Keratinocyte (primary cell): Measurements from ENCODE around the gene RERE. TPM values are rescaled to one million over a fixed set of nuclear protein-coding genes. Genes with fewer than 3 reads are reported as not detected.

Experiments used
- DNase-seq: peaks from one replicate; pipeline ENCODE4 v3.0.0-alpha.2; 2011; ENCODE audit warnings: low read depth, missing footprints, low spot score
- FAIRE-seq: peaks from 2 replicates; lab custom pipeline; 2011; peaks lifted over from hg19 to GRCh38; lab: Jason Lieb, UNC
- H2AFZ ChIP-seq: 2 replicates; pipeline ENCODE4 v1.6.0; 2012; ENCODE audit warnings: low read length, control low read depth, inconsistent platforms; ENCODE audit not compliant: control insufficient read depth
- H3K27ac ChIP-seq: 2 replicates; pipeline ENCODE4 v1.5.1; 2011; ENCODE audit warnings: low read length; ENCODE audit not compliant: control insufficient read depth, insufficient read depth
- H3K27me3 ChIP-seq: 3 replicates; pipeline ENCODE4 v1.6.0; 2011; ENCODE audit warnings: low read length; ENCODE audit not compliant: control insufficient read depth, insufficient read depth; ENCODE audit errors: extremely low read depth
- H3K36me3 ChIP-seq, 2 experiments: 2 replicates in 1 of 2; 3 replicates in 1 of 2; pipeline ENCODE4 v1.5.1; 2011; ENCODE audit warnings: low read length in 2 of 2, mild to moderate bottlenecking in 1 of 2; ENCODE audit not compliant: control insufficient read depth in 2 of 2, insufficient read depth in 2 of 2; ENCODE audit errors: extremely low read depth in 1 of 2
- H3K4me1 ChIP-seq: 3 replicates; pipeline ENCODE4 v1.5.1; 2011; ENCODE audit warnings: low read length; ENCODE audit not compliant: control insufficient read depth, insufficient read depth; ENCODE audit errors: extremely low read depth
- H3K4me2 ChIP-seq: 3 replicates; pipeline ENCODE4 v1.6.0; 2011; ENCODE audit warnings: low read depth, low read length; ENCODE audit not compliant: control insufficient read depth, insufficient read depth; ENCODE audit errors: extremely low read depth
- H3K4me3 ChIP-seq, 3 experiments: fragments of 200-600 bp in 1 of 3; sonication (generic) in 1 of 3; 2 replicates in 2 of 3; 3 replicates in 1 of 3; pipeline ENCODE4 v1.5.1; 2011 to 2016; ENCODE audit warnings: low read length in 3 of 3, mild to moderate bottlenecking in 3 of 3, control low read depth in 2 of 3, inconsistent platforms in 1 of 3, low read depth in 1 of 3, mixed read lengths in 1 of 3, mixed run types in 1 of 3, moderate library complexity in 1 of 3; ENCODE audit not compliant: control insufficient read depth in 2 of 3, insufficient read depth in 2 of 3; ENCODE audit errors: extremely low read depth in 1 of 3
- H3K79me2 ChIP-seq: 2 replicates; pipeline ENCODE4 v1.6.0; 2012; ENCODE audit warnings: low read length; ENCODE audit not compliant: control insufficient read depth, insufficient read depth
- H3K9ac ChIP-seq: 3 replicates; pipeline ENCODE4 v1.6.0; 2011; ENCODE audit warnings: low read length; ENCODE audit not compliant: control insufficient read depth, insufficient read depth; ENCODE audit errors: extremely low read depth
- H3K9me1 ChIP-seq: 3 replicates; pipeline ENCODE4 v1.6.0; 2011; ENCODE audit warnings: low read length; ENCODE audit not compliant: control insufficient read depth, insufficient read depth; ENCODE audit errors: extremely low read depth
- H3K9me3 ChIP-seq: 2 replicates; pipeline ENCODE4 v1.5.1; 2012; ENCODE audit warnings: low read depth, low read length; ENCODE audit not compliant: control insufficient read depth
- H4K20me1 ChIP-seq: 3 replicates; pipeline ENCODE4 v1.6.0; 2011; ENCODE audit warnings: low read length; ENCODE audit not compliant: control insufficient read depth, insufficient read depth; ENCODE audit errors: extremely low read depth
- CTCF ChIP-seq, 3 experiments: IDR thresholded peaks in 1 of 3; conservative IDR thresholded peaks in 1 of 3; optimal IDR thresholded peaks in 1 of 3; 2 replicates in 2 of 3; 3 replicates in 1 of 3; pipeline versions ENCODE3 to v1.5.1; 2011; ENCODE audit warnings: low read length in 3 of 3, mild to moderate bottlenecking in 3 of 3, moderate library complexity in 2 of 3, control low read depth in 1 of 3, inconsistent platforms in 1 of 3; ENCODE audit not compliant: insufficient read depth in 2 of 3; ENCODE audit errors: extremely low read depth in 1 of 3
- EZH2 ChIP-seq: IDR thresholded peaks from one replicate; pipeline ENCODE4 v1.6.1; 2012; ENCODE audit warnings: inconsistent platforms, mild to moderate bottlenecking, low read length, moderate library complexity
- dilution Hi-C: fragments of 300-500 bp; cut with MboI; formaldehyde crosslinking; loops from one replicate; pipeline ENCODE4 v1.7.0; 2020; ENCODE audit warnings: low sequenced_read_pairs; ENCODE audit not compliant: extremely low pct_ligation_motif_present
- polyA plus RNA-seq, 5 experiments: library from polyadenylated mRNA; depleted of rRNA in 3 of 5; stranded (reverse) in 3 of 5; stranded (forward) in 1 of 5; unstranded in 1 of 5; fragments of >200 nt; gene quantifications; 1 replicate in 1 of 5; 2 replicates in 3 of 5; 3 replicates in 1 of 5; pipeline versions ENCODE4 v1.2.1 to v1.2.3, GENCODE V29; 2011 to 2012; ENCODE audit warnings: missing spikeins in 2 of 5, low read depth in 1 of 5, low replicate concordance in 1 of 5

The RERE gene
- polyA plus RNA-seq, 1 donor (not counting 4 experiments of a cell fraction or from before 2014, with no cell fraction given): 3.8 TPM

DNA sequence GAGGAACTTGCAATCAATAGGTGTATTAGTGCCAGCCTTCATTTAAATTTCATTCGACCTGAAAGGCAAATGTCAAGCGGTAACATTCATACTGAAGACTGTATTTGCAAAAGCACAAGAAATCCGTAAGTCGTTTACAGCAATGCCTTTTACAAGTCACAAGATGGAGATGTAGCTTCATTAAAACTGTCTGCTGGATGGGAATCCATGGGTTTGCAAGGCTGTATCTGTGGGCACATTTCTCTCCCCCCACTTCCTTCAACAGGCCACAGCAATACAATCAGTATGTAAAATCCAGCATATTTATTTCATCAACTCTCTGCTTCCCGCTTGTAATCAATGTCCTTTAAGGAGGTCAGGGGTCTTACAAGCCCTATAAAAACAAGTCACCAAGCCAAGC is 352.4 kb downstream of the RERE start:
- H3K9me3 ChIP-seq: no peaks in the 10 kb centered on the region
- no peak overlapping the region for H3K4me2 ChIP-seq
- dilution Hi-C loops: no loop called here
- H3K79me2 ChIP-seq: no peaks in the 10 kb centered on the region
- H3K27ac ChIP-seq: no peak overlapping the region
- TF ChIP-seq EZH2: no peak
- no peak for TF ChIP-seq CTCF (optimal IDR thresholded peaks at IDR 0.05 in 1 of 3, IDR thresholded peaks at IDR 0.05 in 1 of 3, conservative IDR thresholded peaks at IDR 0.05 in 1 of 3; ENCODE audit: extremely low read depth in 1 of 3, insufficient read depth in 2 of 3, low read length in 3 of 3)
- peaks cover 15% of the 10 kb centered on the region for H3K4me1 ChIP-seq
- H3K27me3 ChIP-seq: no peaks in the 10 kb centered on the region
- no peaks in the 10 kb centered on the region for H4K20me1 ChIP-seq
- peaks cover 1 to 9% of the 10 kb centered on the region in 2 experiments for H3K36me3 ChIP-seq
- H3K4me3 ChIP-seq: no peak overlapping the region
- no peaks in the 10 kb centered on the region for H3K9me1 ChIP-seq
- DNase-seq (no peak), FAIRE-seq (no peak)
- H2AFZ ChIP-seq: no peak overlapping the region
- no peak overlapping the region for H3K9ac ChIP-seq

DNA sequence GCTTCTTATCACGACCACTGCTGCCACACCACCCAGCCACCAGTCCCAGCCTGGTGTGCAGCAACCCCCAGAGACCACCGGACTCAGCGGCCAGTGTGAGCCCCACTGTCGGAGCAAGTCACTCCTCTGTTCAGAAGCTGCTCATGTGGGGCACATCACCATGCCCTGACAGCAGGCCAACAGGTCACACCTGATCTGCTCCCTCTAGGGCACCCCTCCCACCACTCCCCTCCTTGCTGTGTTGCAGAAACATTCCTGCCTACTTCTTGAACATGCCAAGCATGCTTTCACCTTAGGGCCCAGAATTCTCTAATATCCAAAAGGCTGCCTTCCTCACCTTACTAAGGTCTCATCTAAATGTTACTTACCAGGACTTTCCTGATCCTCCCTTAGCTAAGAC is 353.1 kb downstream of the RERE start:
- H3K9me3 ChIP-seq: no peaks in the 10 kb centered on the region
- DNase-seq (no peak), FAIRE-seq (no peak)
- peaks cover 1 to 9% of the 10 kb centered on the region in 2 experiments for H3K36me3 ChIP-seq
- no peaks in the 10 kb centered on the region for H4K20me1 ChIP-seq
- TF ChIP-seq EZH2: no peak
- TF ChIP-seq CTCF (optimal IDR thresholded peaks at IDR 0.05 in 1 of 3, IDR thresholded peaks at IDR 0.05 in 1 of 3, conservative IDR thresholded peaks at IDR 0.05 in 1 of 3; ENCODE audit: extremely low read depth in 1 of 3, insufficient read depth in 2 of 3, low read length in 3 of 3): no peak
- peaks cover 15% of the 10 kb centered on the region for H3K4me1 ChIP-seq
- no peak overlapping the region for H2AFZ ChIP-seq
- no peak overlapping the region for H3K4me2 ChIP-seq
- H3K4me3 ChIP-seq: no peak overlapping the region
- no peaks in the 10 kb centered on the region for H3K9me1 ChIP-seq
- dilution Hi-C loops: no loop called here
- no peaks in the 10 kb centered on the region for H3K27me3 ChIP-seq
- no peaks in the 10 kb centered on the region for H3K79me2 ChIP-seq
- H3K27ac ChIP-seq: no peak overlapping the region
- H3K9ac ChIP-seq: no peak overlapping the region
